B cell (primary cell): ENCODE measurements around the gene NRAS. TPM values are rescaled to one million over a fixed set of nuclear protein-coding genes. Genes with fewer than 3 reads are reported as not detected.

Source experiments
- ATAC-seq: fragments of 200-7000 bp; cut with Tn5 transposase; one replicate; pipeline ENCODE4 v1.10.0; 2021; ENCODE audit warnings: low read depth, mild to moderate bottlenecking, moderate number of reproducible peaks, moderate library complexity
- CTCF ChIA-PET: fragments of 350-600 bp; sonication (Branson Sonifier 250); formaldehyde crosslinking; loops from one replicate; lab custom pipeline; 2021; ENCODE audit warnings: antibody characterized with exemption, inconsistent platforms; lab: Charles Lee
- POLR2A ChIA-PET: fragments of 350-600 bp; sonication (Branson Sonifier 250); formaldehyde crosslinking; loops from one replicate; lab custom pipeline; 2021; ENCODE audit warnings: antibody characterized with exemption; lab: Charles Lee
- DNase-seq: peaks from one replicate; pipeline ENCODE4 v3.0.0; 2013
- H2AFZ ChIP-seq: 2 replicates; pipeline ENCODE4 v1.6.1; 2012; ENCODE audit warnings: mild to moderate bottlenecking, low read depth, low read length; ENCODE audit not compliant: insufficient read depth, poor library complexity, severe bottlenecking
- H3K27ac ChIP-seq, 2 donors: 1 replicate in 1 of 2; 2 replicates in 1 of 2; pipeline ENCODE4 v1.5.1; 2012 to 2013; ENCODE audit warnings: low read length in 2 of 2, mild to moderate bottlenecking in 2 of 2, moderate library complexity in 1 of 2
- H3K27me3 ChIP-seq, 4 experiments: fragments of 200-600 bp in 1 of 4; sonication (generic) in 1 of 4; replicated peaks in 1 of 4; 1 replicate in 2 of 4; 2 replicates in 2 of 4; pipeline versions ENCODE4 v1.6.1 to v1.7.0; 2013 to 2016; ENCODE audit warnings: low read length in 3 of 4, mild to moderate bottlenecking in 2 of 4, mixed read lengths in 1 of 4, moderate library complexity in 1 of 4; ENCODE audit not compliant: insufficient read depth in 4 of 4, control insufficient read depth in 3 of 4; ENCODE audit errors: control extremely low read depth in 1 of 4
- H3K36me3 ChIP-seq, 2 experiments: replicated peaks in 1 of 2; 1 replicate in 1 of 2; 2 replicates in 1 of 2; pipeline versions ENCODE4 v1.6.1 to v1.7.1; 2013; ENCODE audit warnings: low read length in 1 of 2; ENCODE audit not compliant: insufficient read depth in 2 of 2, control insufficient read depth in 1 of 2; ENCODE audit errors: control extremely low read depth in 1 of 2, extremely low read depth in 1 of 2
- H3K4me1 ChIP-seq, 2 donors: fragments of 200-600 bp in 1 of 2; sonication (generic) in 1 of 2; 1 replicate in 1 of 2; 2 replicates in 1 of 2; pipeline versions ENCODE4 v1.5.1 to v1.6.1; 2013 to 2017; ENCODE audit warnings: low read length in 2 of 2; ENCODE audit not compliant: control insufficient read depth in 2 of 2, insufficient read depth in 2 of 2
- H3K4me2 ChIP-seq: replicated peaks from 2 replicates; pipeline ENCODE3; 2012; ENCODE audit warnings: mild to moderate bottlenecking, low read depth, low read length; ENCODE audit not compliant: poor library complexity, severe bottlenecking
- H3K4me3 ChIP-seq, 5 experiments: fragments of 200-600 bp in 1 of 5; sonication (generic) in 1 of 5; 1 replicate in 3 of 5; 2 replicates in 2 of 5; pipeline versions ENCODE4 v1.5.1 to v1.7.0; 2011 to 2016; ENCODE audit warnings: low read length in 4 of 5, mild to moderate bottlenecking in 4 of 5, low read depth in 2 of 5, control low read depth in 1 of 5, moderate library complexity in 1 of 5; ENCODE audit not compliant: insufficient read depth in 1 of 5; ENCODE audit errors: control extremely low read depth in 1 of 5, extremely low read depth in 1 of 5
- H3K79me2 ChIP-seq: fragments of 200-600 bp; sonication (generic); one replicate; pipeline ENCODE4 v1.6.0; 2016; ENCODE audit warnings: low read length; ENCODE audit not compliant: control insufficient read depth, insufficient read depth
- H3K9ac ChIP-seq: fragments of 200-600 bp; sonication (generic); 2 replicates; pipeline ENCODE4 v1.6.1; 2017; ENCODE audit warnings: mild to moderate bottlenecking, low read length, moderate library complexity
- H3K9me3 ChIP-seq, 3 donors: one replicate each; pipeline versions ENCODE4 v1.6.1 to v1.7.1; 2013; ENCODE audit warnings: low read length in 2 of 3; ENCODE audit not compliant: control insufficient read depth in 2 of 3, insufficient read depth in 1 of 3; ENCODE audit errors: control extremely low read depth in 1 of 3
- H4K20me1 ChIP-seq: 2 replicates; pipeline ENCODE4 v1.6.0; 2012; ENCODE audit warnings: mild to moderate bottlenecking, low read length; ENCODE audit not compliant: insufficient read depth, control insufficient read depth, poor library complexity, severe bottlenecking
- H3K27ac Mint-ChIP-seq: one replicate; pipeline ENCODE4 v1.8.0; 2021; ENCODE audit warnings: mixed read lengths
- H3K27me3 Mint-ChIP-seq: one replicate; pipeline ENCODE4 v1.8.0; 2021; ENCODE audit warnings: mixed read lengths
- H3K4me1 Mint-ChIP-seq: one replicate; pipeline ENCODE4 v1.8.0; 2021; ENCODE audit warnings: mixed read lengths
- H3K4me3 Mint-ChIP-seq: one replicate; pipeline ENCODE4 v1.8.0; 2021; ENCODE audit warnings: mixed read lengths
- H3K9me3 Mint-ChIP-seq: one replicate; pipeline ENCODE4 v1.8.0; 2022; ENCODE audit warnings: mixed read lengths; ENCODE audit not compliant: insufficient read depth
- EZH2 ChIP-seq: IDR thresholded peaks from 2 replicates; pipeline ENCODE4 v1.6.1; 2012; ENCODE audit warnings: borderline replicate concordance, low read depth, mild to moderate bottlenecking, moderate library complexity, low read length; ENCODE audit not compliant: insufficient read depth, poor library complexity, severe bottlenecking
- WGBS: methylation state at CpG from one replicate; pipeline ENCODE4 v1.1.5; 2013; ENCODE audit warnings: missing lambda C conversion rate; ENCODE audit not compliant: insufficient coverage; 5-methylcytosine and 5-hydroxymethylcytosine counted together
- intact Hi-C: fragments of 100-400 bp; cut with micrococcal nuclease; formaldehyde crosslinking; loops from one replicate; pipeline ENCODE4 v1.10.0; 2022
- polyA plus RNA-seq: library from polyadenylated mRNA; depleted of rRNA; stranded (reverse); fragments of >200 nt; gene quantifications from 2 replicates; pipeline ENCODE4 v1.2.3, GENCODE V29; 2012
- total RNA-seq, 2 donors: library from RNA; stranded (reverse); fragments of 120-200 nt in 1 of 2; gene quantifications; 1 replicate in 1 of 2; 2 replicates in 1 of 2; pipeline versions ENCODE4 v1.2.3 to v1.2.4, GENCODE V29; 2013 to 2022
- TF ChIP-seq, protein P1 (sequence below): fragments of 200-600 bp; IDR thresholded peaks from one replicate; pipeline ENCODE4 v1.8.0; 2022; ENCODE audit warnings: antibody characterized with exemption, mild to moderate bottlenecking

Gene NRAS
- total and polyA plus RNA-seq, 2 donors (not counting 1 experiment from before 2014, with no cell fraction given), result 9.8 to 35.0 TPM

DNA sequence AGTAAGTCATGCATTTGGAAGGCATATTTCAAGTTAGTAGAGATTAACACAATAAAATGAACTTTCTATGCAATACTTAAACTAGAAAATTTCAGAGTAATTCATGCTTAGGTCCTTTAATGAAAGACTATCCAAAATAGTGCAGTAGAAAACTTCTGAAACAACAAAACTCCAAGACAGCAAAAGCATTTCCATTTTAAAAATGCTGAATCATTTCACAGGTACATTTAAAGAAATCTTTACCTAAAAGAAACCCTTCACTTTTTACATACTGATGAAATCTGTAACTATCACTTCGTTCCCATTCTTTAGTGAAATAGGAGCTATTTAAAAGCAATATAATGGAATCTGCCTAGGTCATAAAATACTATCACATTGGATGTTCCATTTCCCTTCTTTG is 23.8 kb upstream of the NRAS start:
- no peak overlapping the region for H2AFZ ChIP-seq
- no peak overlapping the region for H3K4me2 ChIP-seq
- no peaks in the 10 kb centered on the region for H3K27me3 Mint-ChIP-seq
- H3K79me2 ChIP-seq, result peaks cover 89% of the 10 kb centered on the region
- no peak overlapping the region for H3K9ac ChIP-seq
- no peak for ATAC-seq
- no peak overlapping the region for H3K27ac ChIP-seq
- peaks cover 84% of the 10 kb centered on the region for H4K20me1 ChIP-seq
- peaks cover 14% of the 10 kb centered on the region for H3K4me1 Mint-ChIP-seq
- no peaks in the 10 kb centered on the region for H3K4me1 ChIP-seq
- H3K9me3 ChIP-seq, result no peaks in the 10 kb centered on the region
- ChIA-PET CTCF (no interaction called here), POLR2A (no interaction called here)
- no peaks in the 10 kb centered on the region for H3K9me3 Mint-ChIP-seq
- intact Hi-C loops, result no loop called here
- TF ChIP-seq, protein P1, sequence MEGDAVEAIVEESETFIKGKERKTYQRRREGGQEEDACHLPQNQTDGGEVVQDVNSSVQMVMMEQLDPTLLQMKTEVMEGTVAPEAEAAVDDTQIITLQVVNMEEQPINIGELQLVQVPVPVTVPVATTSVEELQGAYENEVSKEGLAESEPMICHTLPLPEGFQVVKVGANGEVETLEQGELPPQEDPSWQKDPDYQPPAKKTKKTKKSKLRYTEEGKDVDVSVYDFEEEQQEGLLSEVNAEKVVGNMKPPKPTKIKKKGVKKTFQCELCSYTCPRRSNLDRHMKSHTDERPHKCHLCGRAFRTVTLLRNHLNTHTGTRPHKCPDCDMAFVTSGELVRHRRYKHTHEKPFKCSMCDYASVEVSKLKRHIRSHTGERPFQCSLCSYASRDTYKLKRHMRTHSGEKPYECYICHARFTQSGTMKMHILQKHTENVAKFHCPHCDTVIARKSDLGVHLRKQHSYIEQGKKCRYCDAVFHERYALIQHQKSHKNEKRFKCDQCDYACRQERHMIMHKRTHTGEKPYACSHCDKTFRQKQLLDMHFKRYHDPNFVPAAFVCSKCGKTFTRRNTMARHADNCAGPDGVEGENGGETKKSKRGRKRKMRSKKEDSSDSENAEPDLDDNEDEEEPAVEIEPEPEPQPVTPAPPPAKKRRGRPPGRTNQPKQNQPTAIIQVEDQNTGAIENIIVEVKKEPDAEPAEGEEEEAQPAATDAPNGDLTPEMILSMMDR, result no peak
- TF ChIP-seq EZH2, result no peak
- no CpG with 5 or more reads among the region's 1 CpG for WGBS
- no peak overlapping the region for H3K4me3 ChIP-seq
- no peak overlapping the region for H3K4me3 Mint-ChIP-seq
- no peaks in the 10 kb centered on the region for H3K27me3 ChIP-seq
- H3K36me3 ChIP-seq, result peaks cover 22 to 54% of the 10 kb centered on the region in 2 experiments
- H3K27ac Mint-ChIP-seq, result no peak overlapping the region
- no peak for DNase-seq

DNA sequence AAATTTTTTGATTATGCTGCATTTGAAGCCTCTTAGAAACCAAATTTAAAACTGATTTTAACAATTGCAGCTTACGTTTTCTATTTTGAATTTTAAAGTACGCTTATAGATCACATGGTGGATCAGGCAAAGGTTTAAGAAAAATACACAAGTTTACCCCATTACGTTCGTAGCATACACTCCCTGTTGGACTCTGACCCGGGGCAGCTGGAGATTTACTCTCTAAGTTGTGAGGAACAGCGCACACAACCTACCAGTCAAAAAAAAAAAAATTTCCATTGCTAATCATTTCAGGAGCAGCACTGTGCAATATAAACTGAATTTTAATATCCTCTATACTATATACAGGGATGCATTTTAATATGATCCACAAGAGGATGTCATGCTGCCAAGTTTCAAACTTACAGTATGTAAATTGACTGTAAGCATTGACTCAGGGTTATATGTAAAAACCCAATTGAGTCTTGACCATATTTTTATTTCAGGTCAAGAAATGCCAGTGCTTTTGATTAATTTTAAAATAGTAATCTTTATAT is 20.8 kb upstream of the NRAS start:
- H3K27ac Mint-ChIP-seq, result no peak overlapping the region
- Histone ChIP-seq H3K4me2 (no peak overlapping the region), H3K27me3 (no peaks in the 10 kb centered on the region), H4K20me1 (peaks cover 66% of the 10 kb centered on the region), H2AFZ (no peak overlapping the region), H3K4me1 (no peaks in the 10 kb centered on the region), H3K27ac (no peak overlapping the region), H3K4me3 (no peak overlapping the region), H3K9ac (no peak overlapping the region), H3K36me3 (peaks cover 31 to 74% of the 10 kb centered on the region in 2 experiments), H3K9me3 (no peaks in the 10 kb centered on the region), H3K79me2 (peaks cover 65% of the 10 kb centered on the region)
- peaks cover 6% of the 10 kb centered on the region for H3K4me1 Mint-ChIP-seq
- H3K4me3 Mint-ChIP-seq, result no peak overlapping the region
- TF ChIP-seq, protein P1, result no peak
- no peak for ATAC-seq
- ChIA-PET CTCF (no interaction called here), POLR2A (no interaction called here)
- H3K27me3 Mint-ChIP-seq, result no peaks in the 10 kb centered on the region
- intact Hi-C loops, result no loop called here
- 100% methylated on average over 4 of the region's 6 CpGs for WGBS
- no peak for DNase-seq
- no peaks in the 10 kb centered on the region for H3K9me3 Mint-ChIP-seq
